Panc1 (cell line): ENCODE results near the gene ECHDC1.

Experiments used
- CTCF ChIP-seq: fragments of 450-650 bp; IDR thresholded peaks from 2 replicates; pipeline ENCODE4 v1.5.1; 2017; ENCODE audit warnings: mild to moderate bottlenecking
- POLR2AphosphoS5 ChIP-seq: IDR thresholded peaks from 2 replicates; pipeline ENCODE4 v1.6.1; 2012; ENCODE audit warnings: mild to moderate bottlenecking, low read depth, low read length, moderate library complexity
- REST ChIP-seq, 2 experiments: IDR thresholded peaks; 2 replicates each; pipeline ENCODE4 v1.6.1; 2011 to 2012; ENCODE audit warnings: low read depth in 2 of 2, control low read depth in 1 of 2, low read length in 1 of 2, mild to moderate bottlenecking in 1 of 2, moderate library complexity in 1 of 2; ENCODE audit not compliant: insufficient read depth in 1 of 2
- SIN3A ChIP-seq: IDR thresholded peaks from 2 replicates; pipeline ENCODE4 v1.6.1; 2012; ENCODE audit warnings: low read depth, mild to moderate bottlenecking, low read length, moderate library complexity, borderline replicate concordance; ENCODE audit not compliant: insufficient read depth
- TCF7L2 ChIP-seq: IDR thresholded peaks from 2 replicates; pipeline ENCODE4 v1.6.1; 2011; ENCODE audit warnings: mild to moderate bottlenecking, low read depth, low read length, inconsistent platforms

- TF ChIP-seq SIN3A = no peak
- TF ChIP-seq CTCF = no peak
- TF ChIP-seq TCF7L2 = no peak
- no peak for TF ChIP-seq POLR2AphosphoS5
- TF ChIP-seq REST (IDR thresholded peaks at IDR 0.05; ENCODE audit: insufficient read depth in 1 of 2, low read depth in 2 of 2, low read length in 1 of 2) = no peak
These were observed 45.8 kb downstream of the ECHDC1 start for GRCh38 chr6:127297502-127298070.
